Kidney epithelial cell (primary cell): ENCODE data around the gene KRT86. TPM values are rescaled to one million over a fixed set of nuclear protein-coding genes. Genes with fewer than 3 reads are reported as not detected.

Experiments
- DNase-seq: peaks from one replicate; pipeline ENCODE4 v3.0.0-alpha.2; 2010; ENCODE audit warnings: low read depth
- H3K27me3 ChIP-seq: 2 replicates; pipeline ENCODE4 v1.6.0; 2011; ENCODE audit warnings: low read length; ENCODE audit not compliant: control insufficient read depth, insufficient read depth
- H3K36me3 ChIP-seq: 2 replicates; pipeline ENCODE4 v1.5.1; 2011; ENCODE audit warnings: low read length; ENCODE audit not compliant: control insufficient read depth, insufficient read depth
- H3K4me3 ChIP-seq: 2 replicates; pipeline ENCODE4 v1.5.1; 2011; ENCODE audit warnings: low read depth, mild to moderate bottlenecking, control low read depth, low read length
- total RNA-seq: library from RNA; depleted of rRNA; stranded (reverse); fragments of >200 nt; gene quantifications from 2 replicates; pipeline ENCODE4 v1.2.3, GENCODE V29; 2015
- TF ChIP-seq, protein P1 (sequence below): IDR thresholded peaks from 2 replicates; pipeline ENCODE4 v1.5.1; 2011; ENCODE audit warnings: mild to moderate bottlenecking, moderate library complexity, low read length, control low read depth, inconsistent platforms; ENCODE audit not compliant: insufficient read depth, poor library complexity, severe bottlenecking

Gene KRT86
- total RNA-seq, 1 donor from 2014 or later, result 6.9 TPM

DNA sequence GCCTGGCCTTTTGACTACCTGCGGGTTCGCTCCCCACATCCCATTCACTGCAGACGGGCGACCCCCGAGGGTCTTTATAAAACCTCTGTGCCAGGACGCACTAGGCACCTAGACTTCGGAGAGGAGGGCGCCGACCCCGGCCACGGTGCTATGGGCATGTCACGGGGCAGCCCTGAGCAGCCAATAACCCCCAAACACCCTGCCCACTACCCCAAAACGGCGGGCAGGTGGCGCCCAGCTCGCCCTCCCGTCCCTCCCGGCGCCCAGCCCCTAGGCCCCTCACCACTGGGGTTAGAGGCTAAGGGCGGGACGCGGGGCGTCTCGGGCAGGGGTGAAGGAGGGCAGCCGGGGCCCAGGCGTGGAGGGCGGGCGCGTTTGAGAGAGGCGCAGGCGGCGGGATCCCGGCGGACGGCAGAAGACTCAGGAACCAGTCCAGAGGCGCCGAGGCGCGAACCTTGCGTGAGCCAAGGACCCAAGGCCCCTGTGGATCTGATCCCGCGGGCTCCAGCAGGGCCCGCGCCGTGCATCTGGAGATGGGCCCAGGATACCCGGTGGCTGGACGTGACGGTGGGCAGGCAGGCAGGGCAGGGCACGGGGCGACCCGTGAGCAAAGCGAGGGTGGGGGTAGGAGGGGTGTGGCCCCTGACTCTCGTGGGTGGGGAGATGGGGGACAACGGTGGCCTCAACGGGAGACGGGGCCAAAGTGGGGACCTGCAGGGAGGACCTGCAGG, 81.8 kb downstream of the KRT86 start:
- DNase-seq, result no peak
- no peak overlapping the region for H3K4me3 ChIP-seq
- TF ChIP-seq, protein P1, sequence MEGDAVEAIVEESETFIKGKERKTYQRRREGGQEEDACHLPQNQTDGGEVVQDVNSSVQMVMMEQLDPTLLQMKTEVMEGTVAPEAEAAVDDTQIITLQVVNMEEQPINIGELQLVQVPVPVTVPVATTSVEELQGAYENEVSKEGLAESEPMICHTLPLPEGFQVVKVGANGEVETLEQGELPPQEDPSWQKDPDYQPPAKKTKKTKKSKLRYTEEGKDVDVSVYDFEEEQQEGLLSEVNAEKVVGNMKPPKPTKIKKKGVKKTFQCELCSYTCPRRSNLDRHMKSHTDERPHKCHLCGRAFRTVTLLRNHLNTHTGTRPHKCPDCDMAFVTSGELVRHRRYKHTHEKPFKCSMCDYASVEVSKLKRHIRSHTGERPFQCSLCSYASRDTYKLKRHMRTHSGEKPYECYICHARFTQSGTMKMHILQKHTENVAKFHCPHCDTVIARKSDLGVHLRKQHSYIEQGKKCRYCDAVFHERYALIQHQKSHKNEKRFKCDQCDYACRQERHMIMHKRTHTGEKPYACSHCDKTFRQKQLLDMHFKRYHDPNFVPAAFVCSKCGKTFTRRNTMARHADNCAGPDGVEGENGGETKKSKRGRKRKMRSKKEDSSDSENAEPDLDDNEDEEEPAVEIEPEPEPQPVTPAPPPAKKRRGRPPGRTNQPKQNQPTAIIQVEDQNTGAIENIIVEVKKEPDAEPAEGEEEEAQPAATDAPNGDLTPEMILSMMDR, result no peak
- no peaks in the 10 kb centered on the region for H3K36me3 ChIP-seq
- peaks cover 13% of the 10 kb centered on the region for H3K27me3 ChIP-seq

DNA sequence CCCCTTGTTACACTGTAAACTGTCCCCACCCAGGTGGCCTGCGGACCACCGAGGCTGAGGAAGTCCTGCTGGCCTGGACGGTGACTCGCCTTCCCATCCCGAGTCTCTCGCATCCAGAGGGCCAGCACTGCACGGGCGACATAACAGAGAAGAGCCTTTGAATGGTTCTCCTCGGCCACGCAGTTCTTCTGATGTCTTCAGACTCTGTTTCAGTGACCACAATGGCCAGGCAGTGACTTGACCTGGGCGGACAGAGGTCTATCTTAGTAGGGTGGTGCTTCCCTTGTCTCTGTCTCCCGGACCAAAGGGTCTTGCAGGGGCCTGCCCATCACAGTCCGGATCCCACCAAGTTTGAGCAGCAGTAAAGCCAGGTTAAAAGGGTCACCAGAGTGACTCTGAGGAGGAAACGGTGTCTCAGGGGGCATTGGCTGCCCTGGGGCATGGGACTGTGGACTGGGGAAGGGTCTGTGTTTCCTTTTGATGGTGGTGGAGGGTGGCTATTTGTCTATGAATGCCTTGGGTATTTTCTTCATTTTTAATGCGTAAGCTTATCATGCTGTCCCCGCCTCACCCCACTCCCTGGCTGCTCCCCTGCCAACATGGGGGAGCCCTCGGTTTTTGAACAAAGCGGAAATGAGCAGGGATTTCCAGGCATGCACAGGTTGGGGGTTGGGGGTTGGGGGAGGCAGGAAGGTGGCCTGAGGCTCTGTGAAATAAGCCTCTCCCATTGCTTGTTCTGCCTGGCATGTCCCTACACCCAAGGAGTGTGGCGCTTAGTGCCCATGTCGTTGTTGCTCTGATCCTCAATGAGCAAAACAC, 82.5 kb downstream of the KRT86 start:
- no peaks in the 10 kb centered on the region for H3K36me3 ChIP-seq
- H3K27me3 ChIP-seq, result peaks cover 13% of the 10 kb centered on the region
- DNase-seq, result no peak
- TF ChIP-seq, protein P1, result no peak
- H3K4me3 ChIP-seq, result no peak overlapping the region

Other genes starting within 250 kb of the KRT86 start
- 9.2 and 11.2 TPM in 2 replicates for gene NR4A1, start 223.2 kb upstream of the KRT86 start, total RNA-seq
- gene ATG101, start 204.7 kb upstream of the KRT86 start, total RNA-seq, result 77.8 and 83.1 TPM in 2 replicates
- gene SMIM41, start 194.9 kb upstream of the KRT86 start, total RNA-seq, result 0.34 TPM in 1 of 2 replicates, not detected in the other
- gene KRT80, start 82.6 kb upstream of the KRT86 start, total RNA-seq, result 18.5 and 19.4 TPM in 2 replicates
- 1,242 and 1,355 TPM in 2 replicates for gene KRT7, start 41.4 kb upstream of the KRT86 start, total RNA-seq
- gene KRT81, start 16.9 kb downstream of the KRT86 start, total RNA-seq, result 239 and 244 TPM in 2 replicates
- not detected in 2 replicates for gene KRT83, start 46.8 kb downstream of the KRT86 start, total RNA-seq
- not detected in 2 replicates for gene KRT85, start 92.8 kb downstream of the KRT86 start, total RNA-seq
- gene KRT84, start 111.0 kb downstream of the KRT86 start, total RNA-seq, result not detected in 2 replicates
- not detected in 2 replicates for gene KRT82, start 131.7 kb downstream of the KRT86 start, total RNA-seq
- not detected in 2 replicates for gene KRT75, start 159.7 kb downstream of the KRT86 start, total RNA-seq
- gene KRT6B, start 177.5 kb downstream of the KRT86 start, total RNA-seq, result not detected in 2 replicates
- not detected in 2 replicates for gene KRT6C, start 199.2 kb downstream of the KRT86 start, total RNA-seq
- 0.21 and 0.27 TPM in 2 replicates for gene KRT6A, start 218.6 kb downstream of the KRT86 start, total RNA-seq
- not detected in 2 replicates for gene KRT5, start 245.7 kb downstream of the KRT86 start, total RNA-seq